GF-D8 (cell line): ENCODE measurements around the gene COPZ1.
A peak's percentile ranks its signal among the peaks of the same experiment; 100 is the strongest.

Experiments
- DNase-seq: peaks from one replicate; lab custom pipeline; 2025; lab: John Stamatoyannopoulos, UW

The COPZ1 gene

DNA sequence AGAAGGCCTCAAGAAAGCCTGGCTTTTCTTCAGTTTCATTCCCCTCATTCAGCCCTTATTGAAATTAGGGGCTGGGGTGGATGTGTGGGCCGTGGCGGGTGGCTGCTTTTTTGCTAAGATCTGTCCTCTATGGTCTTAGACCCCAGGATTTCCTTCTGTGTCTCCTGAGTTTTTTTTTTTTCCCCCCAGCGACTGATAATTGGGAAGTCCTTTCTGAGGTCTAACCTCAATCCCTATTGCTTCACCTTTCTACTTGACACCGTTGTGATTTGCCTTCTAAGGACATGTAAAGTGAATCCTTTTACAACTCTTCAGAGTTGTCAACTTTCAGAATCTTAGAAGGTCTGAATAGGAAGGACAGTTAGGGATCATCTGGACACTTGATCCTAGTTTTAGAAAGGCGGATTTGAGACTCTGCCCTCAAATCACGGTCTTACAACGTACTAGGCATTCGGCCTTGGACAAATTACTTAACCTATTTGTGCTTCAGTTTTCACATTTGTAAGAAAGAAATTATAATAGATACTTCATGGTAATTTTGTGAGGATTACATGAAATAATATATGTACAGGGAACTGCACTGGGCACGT is 34.9 kb downstream of the COPZ1 start:
- no peak for DNase-seq

GRCh38 chr12:54360717-54361456 is 36.0 kb downstream of the COPZ1 start:
- peak; percentile 3 for DNase-seq

- DNase-seq: no peak
Observed at GRCh38 chr12:54363047-54363446, 38.1 kb downstream of the COPZ1 start.

- no peak for DNase-seq
Observed at GRCh38 chr12:54363618-54364017, 38.7 kb downstream of the COPZ1 start.

DNA sequence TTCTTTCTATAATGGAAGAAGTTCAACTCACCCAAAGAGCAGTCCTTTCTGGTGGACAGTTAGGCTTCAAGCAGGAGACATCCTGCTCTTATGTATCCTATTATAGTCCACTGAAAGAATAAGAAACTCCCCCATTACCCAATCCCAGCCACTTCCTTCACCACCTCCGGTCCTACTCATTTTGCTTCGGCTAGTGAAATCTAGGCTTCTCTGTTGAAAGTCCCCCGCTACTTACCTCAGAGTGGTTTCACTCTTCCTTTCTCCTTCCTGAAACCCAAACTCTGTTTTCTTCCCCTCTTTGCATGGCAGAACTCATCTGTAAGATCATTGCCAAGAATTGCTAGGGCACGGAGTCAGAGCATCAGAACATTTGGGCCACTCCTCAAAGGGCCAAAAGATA is 39.5 kb downstream of the COPZ1 start, which contains the start of gene GPR84:
TSS of gene GPR84 (minus strand) at position 74 of the 400 bp plus-strand sequence. CDS start 635 bp downstream, outside the sequence.
- peak; percentile 89 for DNase-seq

GRCh38 chr12:54368025-54368708 is 43.2 kb downstream of the COPZ1 start:
- DNase-seq: no peak

DNA sequence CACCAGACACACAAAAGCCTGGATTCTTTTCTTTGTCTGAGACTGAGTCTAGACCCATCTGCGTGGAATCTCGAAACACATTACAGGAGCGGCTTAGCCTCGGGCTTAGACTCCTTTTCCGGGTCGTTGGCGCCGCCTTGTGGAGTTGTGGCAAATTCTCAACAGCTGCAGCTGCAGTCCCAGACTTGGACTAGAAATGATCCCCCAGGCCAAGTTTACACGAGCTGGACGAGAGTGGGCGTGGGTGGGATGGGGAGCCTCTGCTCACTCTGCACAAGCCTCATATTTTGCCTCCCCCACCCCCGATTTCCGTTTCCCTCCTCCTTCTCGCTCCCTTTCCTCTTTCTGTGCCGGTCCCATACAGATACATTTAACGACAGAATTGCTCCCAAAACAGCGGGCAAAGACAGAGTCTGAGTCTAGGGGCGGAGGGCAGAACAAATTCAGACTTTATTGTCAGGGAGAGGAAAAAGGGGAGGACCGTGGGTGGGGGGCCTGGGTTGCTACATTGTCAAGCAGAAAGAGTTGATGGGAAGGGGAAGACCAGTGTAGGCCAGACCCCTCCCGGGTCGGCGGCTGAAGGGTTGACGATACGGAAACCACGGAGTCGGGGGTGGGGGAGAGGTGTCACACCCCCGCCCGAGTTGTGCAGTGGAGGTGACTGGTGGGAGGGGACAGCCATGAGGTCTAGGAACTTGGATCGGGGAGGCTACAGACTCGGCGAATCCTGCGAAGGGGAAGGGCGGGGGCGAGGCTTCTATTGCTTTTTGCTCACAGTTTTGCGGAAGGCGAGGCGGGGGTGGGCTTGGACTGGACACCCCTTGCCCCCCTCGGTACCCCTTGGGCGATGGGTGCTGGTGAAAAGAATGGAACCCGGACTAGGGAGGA is 44.0 kb downstream of the COPZ1 start:
- DNase-seq: peak; percentile 42

GRCh38 chr12:54369597-54370131 is 44.7 kb downstream of the COPZ1 start:
- no peak for DNase-seq

GRCh38 chr12:54370171-54370730 is 45.3 kb downstream of the COPZ1 start:
- no peak for DNase-seq

DNA sequence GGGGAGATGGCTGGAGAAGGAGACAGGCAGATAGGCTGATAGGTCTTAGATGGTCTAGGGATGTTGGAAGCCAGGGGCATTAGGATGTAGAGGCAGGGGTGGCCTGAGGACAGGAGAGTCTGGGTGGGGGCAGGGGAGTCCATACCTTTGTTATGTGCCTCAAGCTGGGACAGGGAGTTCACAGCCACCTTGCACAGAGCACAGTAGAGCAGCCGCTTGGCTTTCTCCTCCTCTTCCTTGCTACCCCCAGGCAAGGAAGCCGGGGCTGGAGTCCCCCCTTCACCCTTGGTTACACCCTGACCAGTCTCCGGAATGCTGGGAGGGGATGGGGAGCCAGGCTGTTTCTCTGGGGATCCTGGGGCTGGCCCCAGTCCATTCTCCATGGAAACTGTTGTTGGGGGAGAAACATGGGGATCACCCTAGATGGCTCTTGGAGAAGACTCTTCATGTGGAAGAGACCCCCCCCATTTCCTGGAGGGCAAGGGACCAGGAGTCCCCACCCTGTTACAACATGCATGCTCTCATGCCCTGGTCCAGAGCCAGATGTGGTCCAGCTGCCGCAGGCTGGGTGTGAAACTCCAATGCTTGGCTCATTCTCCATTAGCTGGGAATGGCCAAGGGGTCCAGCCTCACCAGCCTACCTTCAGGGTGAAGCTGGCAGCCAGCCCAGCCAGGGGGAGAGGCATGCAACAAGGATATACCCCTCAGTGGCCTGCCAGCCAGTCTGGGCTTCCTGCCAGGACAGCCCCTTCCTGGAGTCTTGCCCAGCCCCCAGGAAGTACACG is 46.6 kb downstream of the COPZ1 start:
- DNase-seq: no peak

DNA sequence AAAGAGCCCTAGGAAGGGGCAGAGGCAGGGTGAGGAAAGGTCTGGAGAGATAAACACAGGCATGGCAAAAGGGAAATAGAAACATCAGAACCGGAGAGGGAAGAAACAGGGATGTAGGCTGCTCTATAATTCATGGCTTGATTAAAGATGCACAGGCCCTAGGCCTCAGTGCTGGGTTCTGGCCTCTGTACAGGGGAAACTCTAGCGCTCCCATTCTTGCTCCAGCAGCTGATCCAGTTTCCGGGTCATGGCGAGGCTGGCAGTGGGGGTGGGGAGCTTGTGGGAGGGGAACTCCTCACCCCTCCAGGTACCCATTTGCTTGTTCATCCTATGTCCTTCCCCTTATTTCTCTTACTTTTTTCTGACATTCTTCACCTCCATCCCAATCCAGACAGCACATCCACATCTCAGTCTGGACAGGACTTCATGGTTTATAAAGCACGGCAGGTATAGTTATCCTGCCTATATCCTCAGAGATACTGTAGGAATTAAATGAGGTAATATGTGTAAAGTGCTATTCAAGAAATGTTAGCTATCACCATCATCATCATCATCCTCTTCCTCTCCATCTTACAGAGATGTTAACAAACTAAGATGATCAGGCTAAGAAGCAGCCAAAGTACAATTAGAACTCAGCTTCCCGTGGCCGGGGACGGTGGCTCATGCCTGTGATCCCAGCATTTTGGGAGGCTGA is 47.3 kb downstream of the COPZ1 start:
- DNase-seq: no peak

DNA sequence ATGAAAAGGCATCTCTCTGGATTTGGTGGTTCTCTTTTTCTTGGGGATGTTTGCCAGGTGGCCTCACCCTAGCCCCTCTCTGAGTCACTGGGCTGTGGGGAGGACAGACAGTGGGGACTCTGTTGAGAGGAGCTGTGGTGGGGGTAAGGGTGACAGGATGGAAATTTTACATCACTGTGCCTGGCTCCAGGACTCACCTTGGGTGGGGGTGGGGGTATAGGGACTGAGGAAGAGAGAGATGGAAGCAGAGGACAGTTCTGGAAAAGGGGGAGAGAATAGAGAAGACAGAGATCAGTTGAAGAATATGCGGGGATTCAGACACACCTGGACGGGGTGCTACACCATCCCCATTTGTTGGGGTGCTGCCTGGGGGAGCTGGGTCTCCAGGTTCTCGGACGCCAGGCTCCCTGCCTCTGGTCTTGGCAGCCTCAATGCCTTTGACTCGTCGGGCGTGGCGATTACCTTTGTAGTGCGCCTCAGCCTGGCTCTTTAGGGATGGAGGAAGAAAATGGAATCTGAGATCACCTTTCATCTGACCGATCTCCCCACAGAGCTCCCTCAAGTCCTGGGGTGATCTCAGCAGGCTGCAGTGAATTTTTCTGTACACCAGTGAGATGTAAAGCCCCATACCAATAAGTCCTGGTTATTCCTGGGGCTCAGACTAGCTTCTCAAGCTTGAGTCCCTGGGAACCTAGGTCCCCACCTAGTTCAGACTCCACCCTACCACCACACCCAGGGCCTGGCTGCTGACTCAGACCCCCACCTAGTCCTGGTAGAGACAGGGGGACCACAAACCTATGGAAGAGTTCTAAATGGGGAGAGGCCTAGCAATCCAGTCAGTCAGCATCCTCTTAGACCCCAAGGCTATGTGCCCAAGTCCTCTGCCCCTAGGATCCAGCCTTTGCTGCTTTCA is 49.0 kb downstream of the COPZ1 start:
- no peak for DNase-seq

- DNase-seq: no peak
Observed at GRCh38 chr12:54374562-54375258, 49.8 kb downstream of the COPZ1 start.

GRCh38 chr12:54375259-54375579 is 50.3 kb downstream of the COPZ1 start:
- no peak for DNase-seq

- DNase-seq: no peak
Observed at GRCh38 chr12:54376596-54376995, 51.7 kb downstream of the COPZ1 start.

GRCh38 chr12:54377007-54377406 is 52.1 kb downstream of the COPZ1 start:
- no peak for DNase-seq

GRCh38 chr12:54377797-54378515 is 53.0 kb downstream of the COPZ1 start:
- DNase-seq: no peak
